Measurements from ENCODE around the gene PECR. TPM values are rescaled to one million over a fixed set of nuclear protein-coding genes. Genes with fewer than 3 reads are reported as not detected.
"Not testable (repeated sequence)": the region's sequence is repeated elsewhere in the genome, so short reads cannot be mapped to it uniquely, and the experiment has no call there.

Gene PECR
- total and polyA plus RNA-seq, 4 donors: 31.8 to 152 (median 65.5) TPM

- 95% methylated on average over 4 of the region's 4 CpGs for WGBS
- Histone ChIP-seq H3K9ac (ENCODE audit: low read depth in 1 of 2, low read length in 2 of 2) (no peak overlapping the region), H3K9me3 (ENCODE audit: control insufficient read depth in 4 of 4, low read length in 3 of 4) (no peaks in the 10 kb centered on the region), H3K4me3 (ENCODE audit: low read depth in 1 of 3, low read length in 3 of 3) (no peak overlapping the region), H3K27ac (ENCODE audit: low read depth in 1 of 2, low read length in 2 of 2) (no peak overlapping the region), H3K27me3 (ENCODE audit: control insufficient read depth in 4 of 4, insufficient read depth in 4 of 4, low read length in 3 of 4) (no peaks in the 10 kb centered on the region), H3K4me1 (ENCODE audit: control insufficient read depth in 4 of 4, insufficient read depth in 4 of 4, low read length in 3 of 4) (no peaks in the 10 kb centered on the region), H3K36me3 (ENCODE audit: control insufficient read depth in 4 of 4, insufficient read depth in 3 of 4, low read depth in 1 of 4, low read length in 3 of 4) (peaks cover 5 to 35% (median 30%) of the 10 kb centered on the region in 4 donors)
- DNase-seq (ENCODE audit: low spot score): no peak
- no peak for TF ChIP-seq RXRA (IDR thresholded peaks at IDR 0.05)
- TF ChIP-seq MAX (IDR thresholded peaks at IDR 0.05): no peak
- TF ChIP-seq EGR1 (IDR thresholded peaks at IDR 0.05; ENCODE audit: low read depth in 2 of 2): no peak
- TF ChIP-seq YY1 (IDR thresholded peaks at IDR 0.05): no peak
- TF ChIP-seq NR2F2 (IDR thresholded peaks at IDR 0.05): no peak
- TF ChIP-seq JUND (IDR thresholded peaks at IDR 0.05): no peak
- no peak for TF ChIP-seq SP1 (IDR thresholded peaks at IDR 0.05)
- TF ChIP-seq CTCF (IDR thresholded peaks at IDR 0.05; ENCODE audit: low read depth, low read length, missing input control): no peak
- TF ChIP-seq FOXA1 (IDR thresholded peaks at IDR 0.05): no peak
- no peak for TF ChIP-seq FOXA2 (IDR thresholded peaks at IDR 0.05)
- no peak for TF ChIP-seq ZBTB33 (IDR thresholded peaks at IDR 0.05)
- no peak for TF ChIP-seq HNF4A (conservative IDR thresholded peaks at IDR 0.05)
- TF ChIP-seq REST (IDR thresholded peaks at IDR 0.05): no peak
- TF ChIP-seq RAD21 (IDR thresholded peaks at IDR 0.05): no peak
- no peak for TF ChIP-seq TAF1 (conservative IDR thresholded peaks at IDR 0.05)
- no peak for TF ChIP-seq HNF4G (IDR thresholded peaks at IDR 0.05)
Measured at GRCh38 chr2:215994911-215995310, 86.7 kb downstream of the PECR start.

- not testable (repeated sequence) for H3K9me3 ChIP-seq (ENCODE audit: control insufficient read depth in 4 of 4, low read length in 3 of 4); H3K27me3 ChIP-seq (ENCODE audit: control insufficient read depth in 4 of 4, insufficient read depth in 4 of 4, low read length in 3 of 4); H3K36me3 ChIP-seq (ENCODE audit: control insufficient read depth in 4 of 4, insufficient read depth in 3 of 4, low read depth in 1 of 4, low read length in 3 of 4); H3K27ac ChIP-seq (ENCODE audit: low read depth in 1 of 2, low read length in 2 of 2); H3K4me3 ChIP-seq (ENCODE audit: low read depth in 1 of 3, low read length in 3 of 3); H3K9ac ChIP-seq (ENCODE audit: low read depth in 1 of 2, low read length in 2 of 2); DNase-seq (ENCODE audit: low spot score); H3K4me1 ChIP-seq (ENCODE audit: control insufficient read depth in 4 of 4, insufficient read depth in 4 of 4, low read length in 3 of 4)
- peak in 1 of 2 donors; percentile 21 for TF ChIP-seq RXRA (IDR thresholded peaks at IDR 0.05)
- WGBS: 65% methylated on average over 5 of the region's 5 CpGs
Measured at GRCh38 chr2:215988556-215989207, 92.9 kb downstream of the PECR start.

Other genes starting within 250 kb of the PECR start
- gene MREG, start 68.3 kb downstream of the PECR start, total RNA-seq: 1 to 10 TPM; 2.4 to 3.0 TPM
- 1 to 10 TPM in 1 of 2 donors, under 1 TPM in 1; 0.87 to 3.1 TPM for gene MREG, start 68.3 kb downstream of the PECR start, polyA plus RNA-seq
- 1 to 10 TPM in 1 of 2 donors, under 1 TPM in 1; 0.75 to 1.9 TPM for gene TMEM169, start 110 bp upstream of the PECR start, total RNA-seq
- gene TMEM169, start 110 bp upstream of the PECR start, polyA plus RNA-seq: under 1 TPM; 0.42 to 0.85 TPM
- gene XRCC5, start 27.5 kb upstream of the PECR start, total RNA-seq: 100 to 1,000 TPM; 104 to 140 TPM
- gene XRCC5, start 27.5 kb upstream of the PECR start, polyA plus RNA-seq: 10 to 100 TPM; 63.7 to 65.4 TPM

All from liver (tissue), 9 donors.